CD4-positive, alpha-beta memory T cell (primary cell): ENCODE data around the gene CSRNP3. TPM values are rescaled to one million over a fixed set of nuclear protein-coding genes. Genes with fewer than 3 reads are reported as not detected.
"Not testable (repeated sequence)": the region's sequence is repeated elsewhere in the genome, so short reads cannot be mapped to it uniquely, and the experiment has no call there.

ENCODE experiments used
- CTCF ChIA-PET: fragments of 350-600 bp; sonication (Branson Sonifier 250); formaldehyde crosslinking; loops from one replicate; lab custom pipeline; 2021; ENCODE audit warnings: inconsistent platforms; ENCODE audit not compliant: partially characterized antibody; lab: Charles Lee
- POLR2A ChIA-PET: fragments of 350-600 bp; sonication (Branson Sonifier 250); formaldehyde crosslinking; loops from one replicate; lab custom pipeline; 2021; ENCODE audit not compliant: partially characterized antibody; lab: Charles Lee
- DNase-seq, 5 donors: peaks; one replicate each; pipeline versions ENCODE4 v3.0.0 to v3.0.0-alpha.2; 2020 to 2022; ENCODE audit warnings: mixed read lengths in 1 of 5
- H3K27ac ChIP-seq: one replicate; pipeline ENCODE4 v1.7.0; 2013; ENCODE audit warnings: low read depth, low read length
- H3K27me3 ChIP-seq: 2 replicates; pipeline ENCODE4 v1.7.0; 2013; ENCODE audit warnings: mild to moderate bottlenecking, low read length, moderate library complexity; ENCODE audit not compliant: insufficient read depth
- H3K36me3 ChIP-seq: 2 replicates; pipeline ENCODE4 v1.7.0; 2013; ENCODE audit warnings: mild to moderate bottlenecking, low read length, moderate library complexity; ENCODE audit not compliant: insufficient read depth
- H3K4me1 ChIP-seq: 2 replicates; pipeline ENCODE4 v1.7.0; 2013; ENCODE audit warnings: mild to moderate bottlenecking, low read length, moderate library complexity; ENCODE audit not compliant: insufficient read depth
- H3K4me3 ChIP-seq, 2 donors: one replicate each; pipeline ENCODE4 v1.7.0; 2013; ENCODE audit warnings: low read length in 2 of 2, mild to moderate bottlenecking in 1 of 2
- H3K9me3 ChIP-seq, 2 donors: one replicate each; pipeline ENCODE4 v1.7.0; 2013; ENCODE audit warnings: low read length in 2 of 2, control low read depth in 1 of 2; ENCODE audit not compliant: control insufficient read depth in 1 of 2
- H3K27ac Mint-ChIP-seq, 7 donors: one replicate each; pipeline ENCODE4 v1.8.0; 2020 to 2021; ENCODE audit warnings: mixed read lengths in 7 of 7, mild to moderate bottlenecking in 6 of 7, inconsistent platforms in 3 of 7, moderate library complexity in 3 of 7
- H3K27me3 Mint-ChIP-seq, 2 donors: one replicate each; pipeline ENCODE4 v1.8.0; 2020 to 2021; ENCODE audit warnings: mixed read lengths in 2 of 2
- H3K36me3 Mint-ChIP-seq, 2 donors: one replicate each; pipeline ENCODE4 v1.8.0; 2020 to 2021; ENCODE audit warnings: mixed read lengths in 2 of 2, inconsistent platforms in 1 of 2, mild to moderate bottlenecking in 1 of 2
- H3K4me1 Mint-ChIP-seq, 4 donors: one replicate each; pipeline ENCODE4 v1.8.0; 2020 to 2021; ENCODE audit warnings: mixed read lengths in 4 of 4, mild to moderate bottlenecking in 1 of 4
- H3K4me3 Mint-ChIP-seq, 8 donors: one replicate each; pipeline ENCODE4 v1.8.0; 2020 to 2021; ENCODE audit warnings: mixed read lengths in 8 of 8, mild to moderate bottlenecking in 7 of 8, moderate library complexity in 6 of 8, inconsistent platforms in 3 of 8
- H3K9me3 Mint-ChIP-seq, 8 donors: one replicate each; pipeline ENCODE4 v1.8.0; 2020 to 2021; ENCODE audit warnings: mixed read lengths in 8 of 8, mild to moderate bottlenecking in 5 of 8, inconsistent platforms in 3 of 8, moderate library complexity in 1 of 8
- intact Hi-C: fragments of 100-400 bp; cut with micrococcal nuclease; formaldehyde crosslinking; loops from one replicate; pipeline ENCODE4 v1.15.1; 2023
- polyA plus RNA-seq, 2 donors: library from polyadenylated mRNA; unstranded; fragments of 300-500 nt; fragmentation: Illumina TruSeq; gene quantifications; one replicate each; pipeline ENCODE4 v1.2.3, GENCODE V29; 2021
- total RNA-seq, 2 experiments: library from RNA; stranded (reverse); gene quantifications; one replicate each; pipeline ENCODE4 v1.2.3, GENCODE V29; 2021

CSRNP3 gene
- total and polyA plus RNA-seq, 4 experiments from 2014 or later = not detected

GRCh38 chr2:165586019-165586418 lies 116.5 kb downstream of the CSRNP3 start:
- H3K27me3 ChIP-seq = no peaks in the 10 kb centered on the region
- ChIA-PET CTCF (no interaction called here), POLR2A (no interaction called here)
- intact Hi-C loops = no loop called here
- H3K4me3 Mint-ChIP-seq = no peak overlapping the region
- H3K36me3 Mint-ChIP-seq = no peaks in the 10 kb centered on the region
- no peak for DNase-seq
- no peaks in the 10 kb centered on the region for H3K36me3 ChIP-seq
- H3K4me1 Mint-ChIP-seq = no peaks in the 10 kb centered on the region
- H3K9me3 ChIP-seq = no peaks in the 10 kb centered on the region
- H3K4me1 ChIP-seq = no peaks in the 10 kb centered on the region
- no peak overlapping the region for H3K27ac ChIP-seq
- H3K27ac Mint-ChIP-seq = no peak overlapping the region
- no peak overlapping the region for H3K4me3 ChIP-seq
- peaks cover 0 to 2% of the 10 kb centered on the region in 2 donors for H3K27me3 Mint-ChIP-seq
- H3K9me3 Mint-ChIP-seq = peaks cover 0 to 5% (median 2%) of the 10 kb centered on the region in 8 donors

GRCh38 chr2:165587335-165587938 lies 117.9 kb downstream of the CSRNP3 start:
- Histone ChIP-seq H3K9me3 (no peaks in the 10 kb centered on the region), H3K4me1 (no peaks in the 10 kb centered on the region), H3K36me3 (no peaks in the 10 kb centered on the region), H3K27ac (no peak overlapping the region), H3K4me3 (no peak overlapping the region), H3K27me3 (no peaks in the 10 kb centered on the region)
- Mint-ChIP-seq H3K36me3 (no peaks in the 10 kb centered on the region), H3K4me1 (no peaks in the 10 kb centered on the region), H3K27me3 (peaks cover 0 to 2% of the 10 kb centered on the region in 2 donors), H3K9me3 (peaks cover 0 to 6% (median 2%) of the 10 kb centered on the region in 8 donors), H3K27ac (no peak overlapping the region), H3K4me3 (no peak overlapping the region)
- CTCF ChIA-PET = no interaction called here
- DNase-seq = no peak
- intact Hi-C loops = no loop called here
- POLR2A ChIA-PET = no interaction called here

- POLR2A ChIA-PET, H3K4me1 ChIP-seq, H3K9me3 ChIP-seq, intact Hi-C loops, H3K27me3 Mint-ChIP-seq, H3K4me3 Mint-ChIP-seq, DNase-seq, CTCF ChIA-PET, H3K36me3 Mint-ChIP-seq, H3K27ac ChIP-seq, H3K9me3 Mint-ChIP-seq, H3K36me3 ChIP-seq, H3K27ac Mint-ChIP-seq, H3K4me1 Mint-ChIP-seq, H3K4me3 ChIP-seq, H3K27me3 ChIP-seq: not testable (repeated sequence)
These were observed 121.5 kb downstream of the CSRNP3 start for GRCh38 chr2:165590999-165591398.

- H3K4me3 Mint-ChIP-seq = no peak overlapping the region
- no peaks in the 10 kb centered on the region for H3K36me3 Mint-ChIP-seq
- POLR2A ChIA-PET = no interaction called here
- H3K27me3 ChIP-seq = no peaks in the 10 kb centered on the region
- no peaks in the 10 kb centered on the region for H3K4me1 Mint-ChIP-seq
- no peak overlapping the region for H3K4me3 ChIP-seq
- no peaks in the 10 kb centered on the region for H3K9me3 ChIP-seq
- no peaks in the 10 kb centered on the region for H3K36me3 ChIP-seq
- no peak overlapping the region for H3K27ac Mint-ChIP-seq
- no peak for DNase-seq
- no peak overlapping the region for H3K27ac ChIP-seq
- CTCF ChIA-PET = no interaction called here
- peaks cover 0 to 6% (median 2%) of the 10 kb centered on the region in 8 donors for H3K9me3 Mint-ChIP-seq
- H3K4me1 ChIP-seq = no peaks in the 10 kb centered on the region
- intact Hi-C loops = no loop called here
- H3K27me3 Mint-ChIP-seq = no peaks in the 10 kb centered on the region
These were observed 123.6 kb downstream of the CSRNP3 start for GRCh38 chr2:165593081-165593480.

DNA sequence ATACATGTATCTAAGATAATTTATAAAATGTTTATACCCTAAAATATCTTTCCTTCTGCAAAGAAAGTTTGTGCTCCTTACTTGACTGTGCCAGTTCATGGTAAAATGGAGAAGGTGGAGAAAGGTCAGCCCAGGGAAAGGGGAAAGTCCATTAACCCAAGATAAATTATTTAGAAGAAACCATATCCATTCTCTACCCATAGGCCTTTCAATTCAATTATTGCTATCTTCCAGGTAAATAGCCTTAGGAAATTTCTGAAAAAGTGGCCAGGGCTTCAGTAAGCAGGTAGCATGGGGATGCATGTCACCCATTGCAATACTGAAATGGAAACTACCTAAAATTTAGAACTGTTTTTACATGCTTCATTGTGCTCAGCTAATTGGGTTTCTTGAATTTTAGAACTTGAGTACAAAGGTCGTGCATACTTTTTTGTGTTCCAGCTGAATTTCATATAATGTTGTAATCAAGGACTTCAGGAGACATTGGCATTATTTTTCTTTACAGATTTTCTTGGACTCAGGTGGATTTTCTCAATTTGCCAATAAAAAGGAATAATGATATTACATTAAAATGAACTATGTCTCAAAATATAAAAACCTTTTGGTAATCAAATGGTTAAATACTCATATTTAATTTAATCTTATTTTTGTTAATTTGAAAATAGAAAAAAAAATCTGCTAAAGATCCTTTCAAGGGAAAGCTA lies 124.9 kb downstream of the CSRNP3 start:
- Mint-ChIP-seq H3K27ac (no peak overlapping the region), H3K4me3 (no peak overlapping the region), H3K4me1 (no peaks in the 10 kb centered on the region), H3K9me3 (peaks cover 0 to 6% (median 2%) of the 10 kb centered on the region in 8 donors), H3K36me3 (no peaks in the 10 kb centered on the region), H3K27me3 (no peaks in the 10 kb centered on the region)
- Histone ChIP-seq H3K4me1 (no peaks in the 10 kb centered on the region), H3K9me3 (no peaks in the 10 kb centered on the region), H3K4me3 (no peak overlapping the region), H3K27ac (no peak overlapping the region), H3K36me3 (no peaks in the 10 kb centered on the region), H3K27me3 (no peaks in the 10 kb centered on the region)
- CTCF ChIA-PET = no interaction called here
- POLR2A ChIA-PET = no interaction called here
- intact Hi-C loops = no loop called here
- DNase-seq = no peak

DNA sequence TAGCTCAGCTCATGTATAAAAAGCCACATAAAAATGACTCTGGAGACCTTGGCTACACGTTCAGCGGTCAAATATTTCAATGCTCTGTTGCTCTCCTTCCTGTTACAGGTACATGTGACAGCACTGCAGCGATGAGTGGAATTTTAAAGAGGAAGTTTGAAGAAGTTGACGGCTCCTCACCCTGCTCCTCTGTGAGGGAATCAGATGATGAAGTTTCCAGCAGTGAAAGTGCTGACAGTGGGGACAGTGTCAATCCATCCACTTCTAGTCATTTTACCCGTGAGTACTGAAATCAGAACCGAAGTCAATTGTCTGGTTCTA lies 125.4 kb downstream of the CSRNP3 start:
- intact Hi-C loops = no loop called here
- DNase-seq = no peak
- Mint-ChIP-seq H3K27me3 (no peaks in the 10 kb centered on the region), H3K4me3 (no peak overlapping the region), H3K9me3 (peaks cover 0 to 6% (median 2%) of the 10 kb centered on the region in 8 donors), H3K4me1 (no peaks in the 10 kb centered on the region), H3K36me3 (no peaks in the 10 kb centered on the region), H3K27ac (peak overlapping the region in 1 of 7 donors; percentile 46)
- H3K36me3 ChIP-seq = no peaks in the 10 kb centered on the region
- H3K27me3 ChIP-seq = no peaks in the 10 kb centered on the region
- no peaks in the 10 kb centered on the region for H3K9me3 ChIP-seq
- ChIA-PET CTCF (no interaction called here), POLR2A (no interaction called here)
- H3K27ac ChIP-seq = no peak overlapping the region
- no peaks in the 10 kb centered on the region for H3K4me1 ChIP-seq
- H3K4me3 ChIP-seq = no peak overlapping the region

GRCh38 chr2:165596788-165597187 lies 127.3 kb downstream of the CSRNP3 start:
- no peaks in the 10 kb centered on the region for H3K36me3 ChIP-seq
- H3K36me3 Mint-ChIP-seq = no peaks in the 10 kb centered on the region
- no peak for DNase-seq
- no peak overlapping the region for H3K4me3 Mint-ChIP-seq
- no peaks in the 10 kb centered on the region for H3K27me3 ChIP-seq
- H3K9me3 Mint-ChIP-seq = no peaks in the 10 kb centered on the region
- H3K4me1 ChIP-seq = no peaks in the 10 kb centered on the region
- no peaks in the 10 kb centered on the region for H3K9me3 ChIP-seq
- H3K27me3 Mint-ChIP-seq = no peaks in the 10 kb centered on the region
- H3K27ac Mint-ChIP-seq = no peak overlapping the region
- no peak overlapping the region for H3K4me3 ChIP-seq
- H3K27ac ChIP-seq = no peak overlapping the region
- CTCF ChIA-PET = no interaction called here
- POLR2A ChIA-PET = no interaction called here
- intact Hi-C loops = no loop called here
- H3K4me1 Mint-ChIP-seq = no peaks in the 10 kb centered on the region
